Glomerular visceral epithelial cell (primary cell): ENCODE measurements around the gene ZDHHC16.
"Not testable (repeated sequence)": the region's sequence is repeated elsewhere in the genome, so short reads cannot be mapped to it uniquely, and the experiment has no call there.

Experiments
- DNase-seq: peaks from one replicate; pipeline ENCODE4 v3.0.0-alpha.2; 2016; ENCODE audit errors: extremely low spot score

Gene ZDHHC16

DNA sequence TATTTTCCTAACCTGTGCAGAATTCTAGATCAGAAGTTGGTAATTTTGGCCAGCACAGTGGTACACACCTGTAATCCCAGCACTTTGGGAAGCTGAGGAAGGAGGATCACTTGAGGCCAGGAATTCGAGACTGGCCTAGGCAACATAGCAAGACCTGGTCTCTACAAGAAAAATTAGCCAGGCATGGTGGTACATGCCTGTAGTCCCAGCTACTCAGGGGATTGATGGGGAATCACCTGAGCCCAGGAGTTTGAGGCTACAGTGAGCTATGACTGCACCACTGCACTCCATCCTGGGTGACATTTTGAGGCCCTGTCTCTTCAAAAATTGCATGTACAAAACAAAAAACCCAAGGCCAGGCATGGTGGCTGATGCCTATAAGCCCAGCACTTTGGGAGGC lies 11.4 kb upstream of the ZDHHC16 start:
- DNase-seq: no peak

DNA sequence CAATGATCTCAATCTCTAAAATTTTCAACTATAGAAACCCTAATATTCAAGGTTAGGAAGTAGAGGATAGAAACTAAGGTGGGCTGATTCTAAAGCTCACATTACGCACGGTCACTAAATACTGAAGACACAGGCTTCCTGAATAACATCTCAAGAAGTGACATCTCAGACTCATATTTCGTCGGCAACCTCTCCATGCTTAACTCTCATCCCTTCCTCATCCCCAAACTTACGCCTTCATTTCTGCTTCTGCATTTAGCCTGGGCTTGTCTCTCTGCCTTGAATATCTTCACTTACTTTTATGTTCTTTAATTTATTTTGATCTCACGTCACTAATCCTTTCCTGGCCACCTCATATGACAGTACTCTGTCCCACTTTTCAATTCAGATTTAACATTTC lies 10.8 kb upstream of the ZDHHC16 start:
- no peak for DNase-seq

DNA sequence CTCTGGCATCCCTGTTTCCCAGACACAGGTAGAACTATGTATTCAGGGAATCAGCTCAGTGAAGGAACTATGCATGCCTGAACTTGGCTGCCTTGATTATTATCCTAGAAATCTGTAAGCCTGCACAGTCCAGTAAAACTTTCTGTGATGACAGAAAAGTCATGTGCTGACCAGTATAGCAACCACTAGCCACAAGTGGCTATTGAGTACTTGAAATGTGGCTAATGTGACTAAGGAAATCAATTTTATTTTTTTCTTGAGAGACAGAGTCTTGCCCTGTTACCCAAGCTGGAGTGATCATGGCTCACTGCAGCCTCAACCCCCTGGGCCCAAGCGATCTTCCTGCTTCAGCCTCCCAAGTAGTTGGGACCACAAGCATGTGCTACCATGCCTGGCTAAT lies 3.7 kb upstream of the ZDHHC16 start:
- no peak for DNase-seq

DNA sequence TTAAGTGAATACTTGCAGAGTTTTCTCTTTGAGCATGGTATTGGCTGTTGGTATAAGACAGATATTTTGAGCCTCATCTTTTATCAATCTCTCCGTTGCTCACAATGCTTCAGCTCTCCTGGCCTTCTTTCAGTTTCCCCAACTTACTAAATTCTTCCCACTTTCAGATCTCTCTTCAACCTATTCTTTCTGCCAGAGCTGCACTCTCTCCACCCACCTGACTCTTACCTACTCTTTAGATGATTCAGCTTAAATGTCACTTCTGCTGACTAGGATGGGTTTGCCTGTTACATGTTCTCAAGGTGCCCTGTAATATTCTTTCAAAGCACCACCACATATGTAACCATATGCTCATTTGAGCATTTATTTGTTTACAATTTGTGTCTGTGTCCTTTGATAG lies 1.8 kb upstream of the ZDHHC16 start:
- DNase-seq: no peak

DNA sequence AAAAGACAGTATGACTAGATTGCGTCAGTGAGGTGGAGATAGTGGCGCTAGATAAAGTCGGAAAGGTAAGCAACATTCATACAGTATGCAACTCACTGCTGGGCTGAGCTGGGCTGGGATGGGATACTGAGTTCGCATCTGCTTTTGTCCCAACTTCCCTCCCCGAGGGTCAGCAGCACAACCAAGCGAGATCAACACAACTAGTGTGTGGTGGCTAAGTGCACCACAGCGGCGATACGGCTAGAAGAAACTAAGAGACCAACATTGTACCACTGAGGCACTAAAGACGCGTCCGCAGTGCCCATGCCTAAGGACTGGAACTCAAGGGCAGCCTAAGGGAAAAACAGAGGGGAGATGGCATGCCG lies 636 bp upstream of the ZDHHC16 start:
- no peak for DNase-seq

DNA sequence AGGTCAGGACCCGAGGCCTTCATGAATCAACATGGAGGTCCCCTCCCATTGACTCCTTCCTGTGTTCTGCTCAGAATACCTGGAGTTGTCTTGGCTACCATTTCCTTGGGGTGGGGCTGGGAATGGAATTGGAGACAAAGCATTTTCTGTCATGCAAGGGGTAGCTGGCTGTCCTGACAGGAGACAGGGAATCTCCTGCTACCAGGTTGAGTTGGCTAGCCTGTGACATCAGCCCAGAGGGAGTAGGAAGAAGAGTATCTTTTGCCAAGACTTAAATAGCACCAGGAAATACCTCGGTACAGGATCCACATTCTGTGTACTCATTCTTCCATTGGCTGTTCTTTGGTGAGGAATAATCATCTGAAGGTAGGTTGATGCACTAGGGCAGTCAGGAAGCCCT lies 4.9 kb downstream of the ZDHHC16 start:
- DNase-seq: no peak

DNA sequence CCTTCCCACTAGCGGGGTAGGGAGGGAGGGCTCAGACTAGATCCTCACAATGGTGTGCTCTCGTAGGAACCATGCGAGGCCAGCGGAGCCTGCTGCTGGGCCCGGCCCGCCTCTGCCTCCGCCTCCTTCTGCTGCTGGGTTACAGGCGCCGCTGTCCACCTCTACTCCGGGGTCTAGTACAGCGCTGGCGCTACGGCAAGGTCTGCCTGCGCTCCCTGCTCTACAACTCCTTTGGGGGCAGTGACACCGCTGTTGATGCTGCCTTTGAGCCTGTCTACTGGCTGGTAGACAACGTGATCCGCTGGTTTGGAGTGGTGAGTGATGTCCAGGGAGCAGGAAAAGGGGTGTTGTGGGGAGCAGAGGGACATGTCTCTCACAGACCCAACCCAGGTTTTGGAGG lies 5.6 kb downstream of the ZDHHC16 start:
- no peak for DNase-seq

DNA sequence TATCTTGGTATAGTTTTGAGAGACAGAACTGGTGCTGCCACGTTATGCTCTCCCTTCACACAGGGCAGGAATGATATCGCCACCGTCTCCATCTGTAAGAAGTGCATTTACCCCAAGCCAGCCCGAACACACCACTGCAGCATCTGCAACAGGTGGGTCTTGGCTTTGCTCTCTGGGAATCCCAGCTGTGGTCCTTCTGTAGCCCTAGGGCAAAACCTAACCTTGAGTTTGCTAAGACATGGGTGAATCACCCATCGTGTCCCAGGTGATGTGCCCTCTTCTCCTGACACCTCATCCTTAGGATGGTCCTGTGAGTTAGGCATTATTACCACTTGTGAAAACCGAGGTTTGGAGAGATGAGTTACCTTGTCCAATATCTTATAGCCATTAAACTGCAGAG lies 6.4 kb downstream of the ZDHHC16 start:
- no peak for DNase-seq

DNA sequence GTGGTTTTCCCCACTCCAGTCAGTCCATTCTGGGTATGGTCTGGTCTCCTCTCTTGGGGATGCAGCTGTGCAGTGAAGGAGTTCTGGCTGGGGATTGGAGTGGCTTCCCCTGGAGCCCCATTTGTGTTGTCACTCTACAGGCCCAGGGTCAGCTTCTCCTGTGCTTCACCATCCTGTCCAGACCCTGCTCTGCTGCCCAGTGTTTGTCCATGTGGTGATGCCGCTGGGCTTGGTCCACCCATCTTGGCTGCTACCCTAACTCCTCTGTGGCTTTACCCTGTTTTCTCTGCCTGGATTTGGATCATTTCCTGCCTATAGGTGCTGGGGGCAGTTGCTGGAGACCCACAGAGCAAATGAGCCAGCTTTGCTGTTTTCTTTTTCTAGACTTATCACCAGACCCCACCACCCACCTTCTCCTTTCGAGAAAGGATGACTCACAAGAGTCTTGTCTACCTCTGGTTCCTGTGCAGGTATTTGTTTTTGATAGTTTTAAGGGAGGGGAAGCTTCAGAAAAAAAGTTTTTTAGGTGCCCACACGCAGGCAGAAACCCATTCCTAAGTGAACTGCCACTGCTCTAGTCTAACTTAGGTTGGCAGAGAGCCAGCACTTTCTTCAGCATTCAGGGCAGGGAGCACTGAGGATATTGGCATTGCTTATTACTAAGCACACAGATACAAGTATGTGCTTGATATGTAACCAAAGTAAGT lies 8.5 kb downstream of the ZDHHC16 start:
- DNase-seq: peak; percentile 30

DNA sequence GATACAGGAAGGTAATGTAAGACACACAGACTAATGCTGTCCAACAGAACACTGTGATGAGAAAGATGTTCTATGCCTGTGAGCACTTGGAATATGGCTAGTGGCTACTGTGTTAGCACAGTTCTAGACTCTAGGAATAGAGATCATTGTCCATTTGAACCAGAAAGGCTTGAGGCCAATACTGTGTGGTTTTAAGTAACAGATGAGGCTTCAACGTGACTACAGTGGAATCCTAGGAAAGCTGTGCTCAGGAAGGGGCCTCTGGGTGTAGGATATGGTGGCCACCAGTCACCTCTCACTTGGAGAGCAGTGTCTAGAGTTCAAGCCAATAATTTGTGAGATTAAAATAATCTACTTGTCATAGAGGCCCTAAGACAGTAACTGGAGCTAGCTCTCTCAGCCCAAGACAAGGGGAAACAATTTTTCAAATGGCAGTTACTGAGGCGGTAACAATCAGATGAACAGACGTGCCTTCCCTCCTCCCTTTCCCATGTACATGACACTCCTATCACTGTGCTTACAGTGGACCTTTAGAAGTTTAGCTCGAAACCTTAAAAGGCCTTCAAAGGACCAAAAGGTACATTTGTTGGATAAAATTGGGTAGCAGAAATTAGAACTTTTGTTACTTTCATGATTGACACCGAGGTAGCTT lies 10.2 kb downstream of the ZDHHC16 start:
- no peak for DNase-seq

DNA sequence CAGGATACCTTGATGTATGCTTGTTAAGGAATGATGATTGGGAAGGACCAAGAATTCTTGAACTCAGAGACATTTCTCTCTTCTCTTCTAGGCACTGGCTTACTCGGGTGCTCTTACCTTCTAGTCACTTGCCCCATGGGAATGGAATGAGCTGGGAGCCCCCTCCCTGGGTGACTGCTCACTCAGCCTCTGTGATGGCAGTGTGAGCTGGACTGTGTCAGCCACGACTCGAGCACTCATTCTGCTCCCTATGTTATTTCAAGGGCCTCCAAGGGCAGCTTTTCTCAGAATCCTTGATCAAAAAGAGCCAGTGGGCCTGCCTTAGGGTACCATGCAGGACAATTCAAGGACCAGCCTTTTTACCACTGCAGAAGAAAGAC lies 10.7 kb downstream of the ZDHHC16 start:
- no peak for DNase-seq

DNA sequence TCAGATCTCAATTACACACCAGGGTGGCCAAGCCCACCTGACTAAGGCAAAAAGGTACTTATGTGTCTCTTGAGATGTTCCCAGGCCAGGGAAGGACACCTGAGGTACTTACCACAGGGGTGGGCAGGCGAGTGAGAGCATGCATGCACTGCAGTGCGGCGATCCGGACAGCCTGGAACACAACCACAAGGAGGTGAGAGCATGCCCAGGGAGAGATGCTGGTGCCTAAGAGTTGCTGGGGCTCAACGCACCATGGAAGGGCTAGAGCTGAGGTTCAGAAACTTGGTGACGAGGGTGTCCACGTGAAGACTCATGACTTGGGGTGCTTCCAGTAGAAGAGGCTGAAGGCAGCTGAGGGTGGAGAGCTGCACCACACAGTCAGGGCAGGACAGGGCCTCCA lies 13.1 kb downstream of the ZDHHC16 start:
- DNase-seq: no peak

DNA sequence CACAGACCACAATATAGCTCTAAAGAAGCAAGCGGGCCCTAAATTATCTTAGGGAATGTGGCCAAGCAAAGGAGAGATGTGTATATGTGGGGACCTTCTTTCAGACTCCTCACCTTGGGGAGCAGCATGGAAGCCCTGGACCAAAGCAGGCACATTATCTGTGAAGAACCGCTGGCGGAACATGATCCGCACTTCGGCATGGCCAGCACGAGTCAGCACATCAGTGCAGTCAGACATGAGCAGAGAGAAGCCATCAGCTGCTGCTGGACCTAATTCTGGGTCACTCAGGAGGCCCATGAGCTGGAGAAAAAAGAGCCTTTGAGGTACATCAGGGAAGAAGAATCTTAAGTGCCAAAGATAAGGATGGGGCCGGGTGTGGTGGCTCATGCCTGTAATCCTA lies 14.0 kb downstream of the ZDHHC16 start:
- DNase-seq: no peak

DNA sequence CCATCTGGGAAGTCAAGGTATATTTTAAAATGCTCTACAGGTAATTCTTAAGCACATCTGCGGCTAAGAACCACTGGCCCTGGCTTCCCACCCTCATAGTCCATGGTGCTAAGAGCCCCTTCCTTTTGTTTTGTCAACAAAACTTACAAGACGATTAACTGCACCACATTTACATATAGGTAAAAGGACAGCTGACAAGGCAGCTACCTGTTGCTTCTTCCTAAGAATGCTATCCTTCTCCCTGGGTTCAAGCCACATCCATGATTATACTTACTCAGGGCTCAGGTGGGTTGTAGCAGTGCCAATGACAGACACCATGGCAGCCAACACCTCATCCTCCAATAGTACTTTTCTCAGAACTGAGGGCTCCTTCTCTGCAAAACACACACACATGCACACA lies 16.3 kb downstream of the ZDHHC16 start:
- no peak for DNase-seq

DNA sequence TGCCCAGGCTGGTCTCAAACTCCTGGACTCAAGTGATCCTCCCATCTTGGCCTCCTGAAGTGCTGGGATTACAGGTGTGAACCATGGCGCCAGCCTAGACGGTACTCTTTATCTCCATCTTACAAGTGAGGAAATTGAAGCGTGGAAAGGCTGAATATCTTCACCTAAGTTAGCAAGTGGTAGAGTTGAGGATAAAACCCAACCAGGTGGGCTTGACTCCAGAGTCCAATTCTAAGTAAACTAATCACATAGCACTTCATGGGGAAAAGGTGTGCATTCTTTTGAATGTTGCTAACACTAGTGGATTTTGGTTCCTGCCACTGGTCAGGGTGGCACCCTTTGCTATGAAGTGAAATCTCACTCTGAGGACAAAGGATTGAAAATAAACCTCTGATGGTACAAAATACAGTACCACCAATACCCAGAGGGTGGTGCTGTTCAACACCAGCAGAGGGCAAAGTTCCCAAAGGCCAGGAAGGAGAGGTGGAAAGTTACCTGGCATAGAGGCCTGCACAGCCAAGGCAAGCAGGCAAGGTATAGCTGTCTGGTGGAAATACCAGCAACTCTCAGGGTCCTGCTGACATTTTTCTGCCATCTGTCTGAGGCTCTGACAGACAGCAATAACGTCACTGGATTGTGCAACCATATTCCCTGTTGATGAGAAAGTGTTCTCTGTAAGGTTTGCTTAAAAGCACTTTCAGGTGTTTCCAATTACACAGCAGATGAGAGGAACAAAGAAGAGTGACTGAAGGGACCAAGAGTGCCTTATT lies 17.6 kb downstream of the ZDHHC16 start:
- DNase-seq: peak; percentile 63

DNA sequence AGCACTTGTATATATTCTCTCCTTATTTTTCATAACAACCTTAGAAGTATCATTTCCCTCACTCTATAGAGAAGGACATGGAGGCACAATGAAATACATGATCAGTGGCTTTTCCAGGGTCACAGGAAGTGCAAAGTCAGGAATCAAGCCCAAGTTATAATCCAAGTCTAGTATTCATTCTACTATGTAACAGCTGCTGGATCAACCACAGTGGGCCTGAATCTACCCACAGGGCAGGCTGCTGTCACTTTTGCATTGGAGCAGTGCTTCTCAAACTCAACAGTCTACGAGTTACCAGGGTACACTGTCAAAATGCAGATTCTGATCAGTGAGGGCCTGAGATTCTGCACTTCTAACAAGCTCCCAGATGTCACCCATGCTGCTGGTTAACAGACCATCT lies 18.3 kb downstream of the ZDHHC16 start:
- DNase-seq: no peak

DNA sequence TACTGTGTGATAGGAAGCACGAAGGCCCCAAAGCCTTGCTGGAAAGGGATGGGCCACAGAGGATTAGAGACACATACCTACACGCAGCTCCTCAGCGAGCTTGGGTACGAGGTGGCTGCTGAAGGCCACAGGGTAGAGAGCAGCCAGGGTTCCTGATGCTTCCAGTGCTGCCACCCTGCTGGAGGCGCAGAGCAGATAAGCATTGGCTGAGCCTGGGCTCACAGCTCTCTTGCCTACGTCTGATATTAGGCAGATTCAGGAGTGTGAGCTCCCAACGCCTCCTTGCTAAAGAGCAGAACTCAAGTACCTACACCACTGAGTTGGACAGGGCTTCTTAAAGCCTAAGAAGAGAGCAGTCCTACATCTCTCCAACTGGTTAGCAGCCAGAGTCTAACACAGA lies 20.0 kb downstream of the ZDHHC16 start:
- DNase-seq: no peak

DNA sequence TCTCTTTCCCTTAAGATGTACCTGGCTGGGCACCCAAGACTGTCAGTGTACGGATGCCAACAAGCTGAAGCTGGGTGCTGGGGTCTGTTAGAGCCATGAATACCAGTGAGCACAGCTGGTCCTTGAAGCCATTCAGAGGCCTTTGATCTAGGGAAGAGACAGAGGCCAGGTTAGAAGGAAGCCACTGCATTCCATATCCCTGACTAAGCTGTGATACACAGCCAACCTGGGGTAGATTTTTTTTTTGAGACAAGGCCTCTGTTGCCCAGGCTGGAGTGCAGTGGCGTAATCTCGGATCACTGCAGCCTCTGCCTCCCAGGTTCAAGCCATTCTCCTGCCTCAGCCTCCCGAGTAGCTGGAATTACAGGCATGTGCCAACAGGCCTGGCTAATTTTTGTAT lies 20.8 kb downstream of the ZDHHC16 start:
- peak; percentile 76 for DNase-seq

DNA sequence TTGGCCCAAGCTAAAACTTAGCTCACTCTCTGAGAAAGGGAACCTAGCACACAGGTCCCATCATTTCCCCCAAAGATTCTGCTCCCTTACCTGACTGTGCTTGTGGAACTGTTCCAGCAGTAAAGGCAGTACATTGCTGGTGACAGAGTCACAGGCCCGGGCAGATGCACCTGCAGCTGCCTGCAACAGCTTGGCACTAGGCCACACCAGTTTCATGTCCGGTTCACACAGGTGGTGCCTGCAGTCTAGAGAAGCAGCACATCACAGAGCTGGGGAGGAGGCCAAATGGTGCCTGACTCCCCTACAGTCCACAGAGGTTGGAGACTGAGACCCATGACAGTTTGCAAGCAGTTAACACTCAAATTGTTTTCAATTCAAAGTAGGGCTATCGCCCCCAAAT lies 22.2 kb downstream of the ZDHHC16 start:
- DNase-seq: no peak

DNA sequence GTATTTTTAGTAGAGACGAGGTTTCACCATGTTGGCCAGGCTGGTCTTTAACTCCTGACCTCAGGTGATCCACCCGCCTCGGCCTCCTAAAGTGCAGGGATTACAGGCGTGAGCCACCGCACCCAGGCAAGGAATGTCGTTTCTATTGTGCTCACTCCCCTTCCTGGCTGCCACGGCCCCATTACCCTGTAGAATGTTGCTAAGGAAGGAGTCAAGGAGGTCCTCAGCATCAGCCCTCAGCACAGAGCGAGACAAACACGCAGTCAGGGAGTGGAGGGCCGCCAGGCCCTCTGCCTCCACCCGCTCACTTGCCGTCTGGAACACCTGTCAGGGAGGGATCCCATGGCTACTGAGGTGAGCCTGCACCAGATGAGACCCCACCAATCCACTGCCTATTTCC lies 22.8 kb downstream of the ZDHHC16 start:
- not testable (repeated sequence) for DNase-seq

DNA sequence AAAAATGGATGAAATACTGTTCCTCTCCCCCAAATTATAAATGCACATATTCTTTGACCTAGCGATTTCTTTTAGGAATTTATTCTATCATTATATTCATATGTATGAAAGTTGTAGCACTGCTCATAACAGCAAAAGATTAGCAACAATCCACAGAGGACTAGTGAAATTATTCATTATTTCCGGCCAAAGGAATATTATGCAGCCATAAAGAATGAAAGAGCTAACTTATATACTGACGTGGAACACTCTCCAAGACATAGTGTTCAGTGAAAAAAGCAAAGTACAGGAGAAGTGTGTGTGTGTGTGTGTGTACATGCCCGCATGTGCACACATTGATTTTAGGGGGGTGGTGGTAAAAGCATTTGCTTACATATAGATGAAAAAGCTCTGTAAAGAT lies 28.9 kb downstream of the ZDHHC16 start:
- no peak for DNase-seq

DNA sequence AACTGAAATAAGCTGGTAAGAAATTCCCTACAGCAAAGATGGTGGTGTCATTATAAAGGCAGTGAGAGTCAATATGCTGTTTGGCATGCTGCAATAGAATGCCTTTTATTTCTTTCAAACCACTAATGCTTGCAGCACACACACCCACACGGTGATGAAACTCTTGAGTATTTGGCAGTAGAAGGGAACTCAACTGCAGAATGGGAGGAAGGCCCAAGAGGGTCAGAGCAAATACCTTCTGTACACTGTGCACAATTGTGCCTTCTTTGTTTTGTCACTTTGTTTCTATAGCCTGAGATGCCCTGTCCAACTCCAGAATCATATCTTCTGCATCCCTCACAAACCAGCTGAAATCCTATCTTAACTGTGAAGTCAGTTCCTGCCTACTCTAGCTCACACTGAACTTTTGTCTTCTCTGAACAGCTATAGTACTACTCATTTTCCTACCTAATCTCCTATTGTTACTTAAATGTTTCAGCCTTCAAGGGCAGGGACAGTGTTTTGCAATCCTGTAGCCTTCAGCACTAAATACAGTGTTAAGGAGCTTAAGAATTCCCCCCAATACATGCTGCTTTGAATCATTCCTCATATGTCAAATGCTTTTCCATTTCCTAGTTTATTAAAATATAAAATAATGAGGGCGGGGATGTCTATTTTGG lies 30.1 kb downstream of the ZDHHC16 start:
- DNase-seq: no peak

DNA sequence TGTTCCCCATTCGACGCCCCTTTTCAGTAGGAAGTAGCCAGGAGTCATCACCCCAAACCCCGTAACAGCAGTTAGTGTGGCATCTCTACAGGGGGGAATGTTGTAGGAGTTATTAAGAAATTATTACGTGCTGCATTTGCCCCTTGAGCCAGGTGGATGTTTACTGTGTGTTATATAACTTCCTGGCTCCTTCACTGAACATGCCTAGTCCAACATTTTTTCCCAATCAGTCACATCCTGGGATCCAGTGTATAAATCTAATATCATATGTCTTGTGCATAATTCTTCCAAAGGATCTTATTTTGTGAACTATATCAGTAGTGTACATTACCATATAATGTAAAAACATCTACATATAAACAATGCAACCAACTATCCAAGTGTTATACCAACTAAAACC lies 33.4 kb downstream of the ZDHHC16 start:
- not testable (repeated sequence) for DNase-seq
